ENCODE results near the gene S1PR3.

The S1PR3 gene

GRCh38 chr9:89032173-89032572, 40.9 kb downstream of the S1PR3 start:
- POLR2A ChIA-PET = no interaction called here
- no peak for DNase-seq (ENCODE audit: low read depth, low spot score)
- TF ChIP-seq CTCF (IDR thresholded peaks at IDR 0.05; ENCODE audit: insufficient read depth, low read length, missing control alignments) = no peak
- CTCF ChIA-PET = interaction anchor here (1.3 to 1.5 kb wide), 2 partner anchors 10 to 31 kb away, joined by 3 read pairs; no protein-coding TSS in a partner anchor
- no peak overlapping the region for H3K4me3 ChIP-seq (ENCODE audit: low read depth, low read length)

DNA sequence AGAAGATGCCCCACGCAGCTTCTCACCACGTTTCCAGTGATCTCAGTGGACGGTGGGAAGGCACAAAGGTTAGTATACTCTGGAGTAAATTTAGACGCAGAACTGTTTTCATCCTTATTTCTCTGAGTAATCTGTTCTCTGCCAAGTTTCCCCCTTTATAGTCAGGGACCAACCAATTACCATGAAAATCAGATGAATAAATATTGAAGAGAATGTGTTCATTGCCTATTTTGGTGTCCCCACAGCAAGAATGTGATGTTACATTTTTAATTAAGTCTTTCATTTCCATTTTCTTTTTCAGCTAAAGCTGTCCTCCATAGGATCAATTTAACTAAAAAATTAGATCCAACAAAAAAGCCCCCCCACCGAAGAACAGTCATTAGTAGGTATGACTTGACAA, 41.4 kb downstream of the S1PR3 start:
- TF ChIP-seq CTCF (IDR thresholded peaks at IDR 0.05; ENCODE audit: insufficient read depth, low read length, missing control alignments) = no peak
- POLR2A ChIA-PET = no interaction called here
- H3K4me3 ChIP-seq (ENCODE audit: low read depth, low read length) = no peak overlapping the region
- no peak for DNase-seq (ENCODE audit: low read depth, low spot score)
- CTCF ChIA-PET = interaction anchor here (1.3 to 1.5 kb wide), 2 partner anchors 9 to 31 kb away, joined by 3 read pairs; no protein-coding TSS in a partner anchor

DNA sequence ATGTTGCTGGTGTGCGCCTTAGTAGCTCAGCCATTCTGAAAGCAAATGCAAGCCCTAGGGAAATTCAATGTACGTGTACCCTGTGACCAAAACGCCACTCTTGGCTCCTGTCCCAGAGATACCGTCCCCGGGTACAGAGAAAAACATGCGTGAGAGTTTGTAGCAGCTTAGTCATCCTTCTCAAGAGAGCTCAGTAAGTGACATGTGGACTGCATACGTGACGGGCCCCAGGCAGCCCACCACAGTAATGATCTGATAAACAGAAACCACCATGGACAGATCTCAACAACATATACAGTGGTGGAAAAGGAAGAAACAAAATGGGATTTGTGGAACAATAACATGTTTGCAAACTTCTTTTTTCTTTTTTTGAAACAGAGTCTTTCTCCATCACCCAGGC, 45.1 kb downstream of the S1PR3 start:
- POLR2A ChIA-PET = no interaction called here
- DNase-seq (ENCODE audit: low read depth, low spot score) = no peak

GRCh38 chr9:89036891-89037290, 45.6 kb downstream of the S1PR3 start:
- POLR2A ChIA-PET = no interaction called here
- H3K4me3 ChIP-seq (ENCODE audit: low read depth, low read length) = no peak overlapping the region
- DNase-seq (ENCODE audit: low read depth, low spot score) = no peak
- CTCF ChIA-PET = interaction anchor here (0.6 kb wide), 1 partner anchor 274 kb away, joined by 4 read pairs; no protein-coding TSS in a partner anchor
- no peak for TF ChIP-seq CTCF (IDR thresholded peaks at IDR 0.05; ENCODE audit: insufficient read depth, low read length, missing control alignments)

More for the DNA sequence above, 45.1 kb downstream of the S1PR3 start:
- no peak for TF ChIP-seq CTCF (IDR thresholded peaks at IDR 0.05; ENCODE audit: insufficient read depth, low read length, missing control alignments)
- no peak overlapping the region for H3K4me3 ChIP-seq (ENCODE audit: low read depth, low read length)
- CTCF ChIA-PET = interaction anchor here (0.8 kb wide), 1 partner anchor 14 kb away, joined by 3 read pairs; no protein-coding TSS in a partner anchor

- POLR2A ChIA-PET = no interaction called here
- no peak for DNase-seq (ENCODE audit: low read depth, low spot score)
- no peak for TF ChIP-seq CTCF (IDR thresholded peaks at IDR 0.05; ENCODE audit: insufficient read depth, low read length, missing control alignments)
Observed at GRCh38 chr9:89037346-89037745, 46.1 kb downstream of the S1PR3 start.

GRCh38 chr9:89037891-89038290, 46.6 kb downstream of the S1PR3 start:
- TF ChIP-seq CTCF (IDR thresholded peaks at IDR 0.05; ENCODE audit: insufficient read depth, low read length, missing control alignments) = no peak
- H3K4me3 ChIP-seq (ENCODE audit: low read depth, low read length) = no peak overlapping the region
- CTCF ChIA-PET = interaction anchor here (1.1 kb wide), 1 partner anchor 11 kb away, joined by 5 read pairs; no protein-coding TSS in a partner anchor
- no peak for DNase-seq (ENCODE audit: low read depth, low spot score)
- POLR2A ChIA-PET = no interaction called here

More at GRCh38 chr9:89037346-89037745, 46.1 kb downstream of the S1PR3 start:
- H3K4me3 ChIP-seq (ENCODE audit: low read depth, low read length) = no peak overlapping the region
- CTCF ChIA-PET = interaction anchor here (0.6 kb wide), 1 partner anchor 274 kb away, joined by 4 read pairs; no protein-coding TSS in a partner anchor

Data from AG04449 (cell line).